A673 (cell line): ENCODE measurements around the gene GMPPA. TPM values are rescaled to one million over a fixed set of nuclear protein-coding genes. Genes with fewer than 3 reads are reported as not detected.

Experiments used
- BruUV-seq: library from RNA; stranded (reverse); fragments of 400-500 nt; replicated peaks from 2 replicates; lab custom pipeline; 2021; lab: Mats Ljungman, UMichigan
- CTCF ChIA-PET: fragments of 300-600 bp; sonication (Branson Sonifier 250); formaldehyde crosslinking; loops from one replicate; lab custom pipeline; 2022; ENCODE audit warnings: antibody characterized with exemption; lab: Charles Lee
- POLR2A ChIA-PET: fragments of 300-600 bp; sonication (Branson Sonifier 250); formaldehyde crosslinking; loops from one replicate; lab custom pipeline; 2022; ENCODE audit warnings: antibody characterized with exemption; ENCODE audit not compliant: low non-redundant PET; lab: Charles Lee
- DNase-seq: peaks from one replicate; pipeline ENCODE4 v3.0.0-alpha.2; 2015; ENCODE audit warnings: low spot score
- H3K27ac ChIP-seq: fragments of 200-600 bp; sonication (generic); 2 replicates; pipeline ENCODE4 v1.5.1; 2016; ENCODE audit warnings: mixed run types, low read depth, mild to moderate bottlenecking, mixed read lengths, antibody characterized with exemption, low read length; ENCODE audit not compliant: poor library complexity, severe bottlenecking
- H3K27me3 ChIP-seq: fragments of 200-600 bp; sonication (generic); replicated peaks from 2 replicates; pipeline ENCODE4 v1.6.1; 2017; ENCODE audit warnings: mixed run types, low read depth, mild to moderate bottlenecking, mixed read lengths, antibody characterized with exemption, low read length; ENCODE audit not compliant: insufficient read depth, poor library complexity
- H3K36me3 ChIP-seq: fragments of 200-600 bp; sonication (generic); 2 replicates; pipeline ENCODE4 v1.6.1; 2016; ENCODE audit warnings: mixed run types, mild to moderate bottlenecking, mixed read lengths, antibody characterized with exemption, low read length; ENCODE audit not compliant: insufficient read depth, poor library complexity, severe bottlenecking
- H3K4me1 ChIP-seq: fragments of 200-600 bp; sonication (generic); 2 replicates; pipeline ENCODE4 v1.6.1; 2017; ENCODE audit warnings: mixed run types, mild to moderate bottlenecking, mixed read lengths, antibody characterized with exemption, low read length; ENCODE audit not compliant: insufficient read depth, poor library complexity, severe bottlenecking
- H3K4me3 ChIP-seq: fragments of 200-600 bp; sonication (generic); 2 replicates; pipeline ENCODE4 v1.5.1; 2016; ENCODE audit warnings: low read depth, mixed run types, mild to moderate bottlenecking, mixed read lengths, low read length; ENCODE audit not compliant: poor library complexity, severe bottlenecking
- H3K9me3 ChIP-seq: fragments of 200-600 bp; sonication (generic); 2 replicates; pipeline ENCODE4 v1.6.1; 2016; ENCODE audit warnings: mixed run types, low read depth, mild to moderate bottlenecking, mixed read lengths, antibody characterized with exemption, low read length; ENCODE audit not compliant: poor library complexity, severe bottlenecking
- EZH2 ChIP-seq: fragments of 200-600 bp; sonication (generic); IDR thresholded peaks from 2 replicates; pipeline ENCODE4 v1.6.1; 2017; ENCODE audit warnings: borderline replicate concordance, low read depth, mild to moderate bottlenecking, mixed read lengths, antibody characterized with exemption, low read length; ENCODE audit not compliant: poor library complexity, severe bottlenecking
- intact Hi-C: fragments of 100-400 bp; cut with micrococcal nuclease; formaldehyde crosslinking; loops from one replicate; pipeline ENCODE4 v1.10.0; 2022; ENCODE audit not compliant: unreplicated experiment
- total RNA-seq: library from RNA; stranded (reverse); gene quantifications from 2 replicates; pipeline ENCODE4 v1.2.3, GENCODE V29; 2021
- TF ChIP-seq, protein P1 (sequence below): fragments of 300-800, 200-600 bp; sonication (generic); conservative IDR thresholded peaks from 2 replicates; pipeline ENCODE4 v1.5.1; 2017; ENCODE audit warnings: low read depth, mild to moderate bottlenecking, antibody characterized with exemption, low read length, moderate library complexity, mixed read lengths

Gene GMPPA
- total RNA-seq, 1 experiment from 2014 or later: 32.1 TPM

DNA sequence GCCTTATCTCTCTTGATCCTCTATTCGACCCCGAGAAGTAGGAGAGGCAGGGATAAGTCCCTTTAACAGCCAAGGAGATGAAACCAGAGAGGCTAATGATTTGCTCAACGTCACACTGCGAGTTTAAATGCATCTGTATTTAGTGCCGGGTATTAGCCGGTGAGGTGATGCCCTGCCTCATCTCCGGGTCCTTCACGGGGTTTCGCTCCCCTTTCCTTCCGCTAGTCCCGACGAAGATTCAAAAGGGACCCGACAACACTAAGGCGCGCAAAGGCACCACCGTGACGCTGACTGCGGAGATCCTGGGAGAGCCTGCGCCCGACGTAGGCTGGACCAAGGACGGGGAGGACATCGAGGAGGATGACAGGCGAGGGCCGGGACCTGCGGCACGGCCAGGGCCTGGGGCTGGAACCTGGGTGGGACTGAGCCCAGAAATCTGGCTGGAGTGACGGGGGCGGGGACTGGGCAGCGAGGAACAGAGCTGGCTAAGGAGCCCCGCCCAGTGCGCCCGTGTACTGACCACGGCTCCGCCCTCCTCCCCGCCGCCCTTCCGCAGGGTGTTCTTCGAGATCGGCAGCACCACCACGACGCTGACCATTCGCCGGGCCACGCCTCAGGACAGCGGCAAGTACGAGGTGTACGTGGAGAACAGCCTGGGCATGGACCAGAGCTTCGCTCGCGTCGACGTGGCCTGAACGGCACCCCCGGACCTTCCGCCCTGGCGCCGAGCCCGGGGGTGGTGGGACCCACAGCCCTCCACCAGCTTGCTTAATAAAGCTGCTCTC, 1.0 kb upstream of the GMPPA start:
- ChIA-PET CTCF (interaction anchor here (0.5 to 6.8 kb wide), 4 partner anchors 12 to 44 kb away, joined by 3 to 101 read pairs (median 7); no protein-coding TSS in a partner anchor), POLR2A (no interaction called here)
- no peak for TF ChIP-seq EZH2
- TF ChIP-seq, protein P1, sequence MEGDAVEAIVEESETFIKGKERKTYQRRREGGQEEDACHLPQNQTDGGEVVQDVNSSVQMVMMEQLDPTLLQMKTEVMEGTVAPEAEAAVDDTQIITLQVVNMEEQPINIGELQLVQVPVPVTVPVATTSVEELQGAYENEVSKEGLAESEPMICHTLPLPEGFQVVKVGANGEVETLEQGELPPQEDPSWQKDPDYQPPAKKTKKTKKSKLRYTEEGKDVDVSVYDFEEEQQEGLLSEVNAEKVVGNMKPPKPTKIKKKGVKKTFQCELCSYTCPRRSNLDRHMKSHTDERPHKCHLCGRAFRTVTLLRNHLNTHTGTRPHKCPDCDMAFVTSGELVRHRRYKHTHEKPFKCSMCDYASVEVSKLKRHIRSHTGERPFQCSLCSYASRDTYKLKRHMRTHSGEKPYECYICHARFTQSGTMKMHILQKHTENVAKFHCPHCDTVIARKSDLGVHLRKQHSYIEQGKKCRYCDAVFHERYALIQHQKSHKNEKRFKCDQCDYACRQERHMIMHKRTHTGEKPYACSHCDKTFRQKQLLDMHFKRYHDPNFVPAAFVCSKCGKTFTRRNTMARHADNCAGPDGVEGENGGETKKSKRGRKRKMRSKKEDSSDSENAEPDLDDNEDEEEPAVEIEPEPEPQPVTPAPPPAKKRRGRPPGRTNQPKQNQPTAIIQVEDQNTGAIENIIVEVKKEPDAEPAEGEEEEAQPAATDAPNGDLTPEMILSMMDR: no peak
- Histone ChIP-seq H3K27ac (peak overlapping the region; percentile 39), H3K36me3 (no peaks in the 10 kb centered on the region), H3K27me3 (no peaks in the 10 kb centered on the region), H3K9me3 (no peaks in the 10 kb centered on the region), H3K4me3 (peak overlapping the region; percentile 57), H3K4me1 (peaks cover 26% of the 10 kb centered on the region)
- DNase-seq: no peak
- no TSS peak for BruUV-seq
- intact Hi-C loops: no loop called here

DNA sequence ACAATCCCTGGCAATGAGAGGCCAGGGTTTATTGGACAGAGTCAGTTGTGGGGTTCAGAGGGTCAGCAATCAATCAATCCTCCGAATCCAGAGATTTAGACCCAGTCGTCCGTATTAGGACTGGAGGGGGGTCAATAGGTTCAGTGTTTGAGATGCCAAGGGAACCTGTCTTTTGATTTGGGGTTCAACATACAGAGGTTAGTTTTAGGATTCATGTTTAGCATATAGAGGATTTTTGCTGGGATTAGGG, 292 bp downstream of the GMPPA start:
- Histone ChIP-seq H3K9me3 (no peaks in the 10 kb centered on the region), H3K27me3 (no peaks in the 10 kb centered on the region), H3K4me1 (peaks cover 26% of the 10 kb centered on the region), H3K36me3 (no peaks in the 10 kb centered on the region), H3K27ac (peak overlapping the region; percentile 79), H3K4me3 (peak overlapping the region; percentile 57)
- ChIA-PET POLR2A (no interaction called here), CTCF (interaction anchor here (0.6 to 6.8 kb wide), 8 partner anchors 9 to 62 kb away, joined by 3 to 101 read pairs (median 3); no protein-coding TSS in a partner anchor)
- BruUV-seq: no TSS peak
- no peak for DNase-seq
- TF ChIP-seq, protein P1: no peak
- TF ChIP-seq EZH2: no peak
- intact Hi-C loops: no loop called here

DNA sequence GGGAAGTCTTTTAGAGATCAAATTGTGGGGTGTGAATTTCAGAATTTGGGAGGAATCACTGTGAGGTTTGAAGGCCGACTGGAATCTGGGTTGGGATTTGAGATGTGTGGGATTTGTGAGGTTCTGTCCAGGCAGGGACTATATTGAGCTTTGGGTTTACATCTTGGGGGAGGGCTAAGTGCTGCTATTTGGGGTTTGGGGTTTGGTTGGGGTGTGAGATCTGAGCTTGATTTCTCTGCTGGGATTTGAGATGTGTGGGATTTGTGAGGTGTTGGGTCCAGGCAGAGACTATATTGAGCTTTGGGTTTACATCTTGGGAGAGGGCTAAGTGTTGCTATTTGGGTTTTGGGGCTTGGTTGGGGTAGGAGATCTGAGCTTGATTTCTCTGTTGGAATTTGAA, 864 bp downstream of the GMPPA start:
- ChIA-PET POLR2A (no interaction called here), CTCF (interaction anchor here (0.6 to 6.8 kb wide), 5 partner anchors 10 to 59 kb away, joined by 3 to 101 read pairs (median 3); no protein-coding TSS in a partner anchor)
- Histone ChIP-seq H3K36me3 (no peaks in the 10 kb centered on the region), H3K4me3 (peak overlapping the region; percentile 57), H3K27ac (peak overlapping the region; percentile 79), H3K4me1 (peaks cover 26% of the 10 kb centered on the region), H3K27me3 (no peaks in the 10 kb centered on the region), H3K9me3 (no peaks in the 10 kb centered on the region)
- intact Hi-C loops: no loop called here
- no TSS peak for BruUV-seq
- no peak for DNase-seq
- TF ChIP-seq, protein P1: no peak
- no peak for TF ChIP-seq EZH2
